Vagina (tissue), 2 donors: ENCODE data around the gene CASZ1. TPM values are rescaled to one million over a fixed set of nuclear protein-coding genes. Genes with fewer than 3 reads are reported as not detected.

Source experiments
- DNase-seq, 2 donors: peaks; one replicate each; pipeline ENCODE4 v3.0.0-alpha.2; 2017; ENCODE audit errors: extremely low spot score in 2 of 2
- H3K27ac ChIP-seq: fragments of 200-600 bp; sonication (generic); one replicate; pipeline ENCODE4 v1.5.1; 2019
- H3K27me3 ChIP-seq: fragments of 200-600 bp; sonication (generic); one replicate; pipeline ENCODE4 v1.5.1; 2019
- H3K36me3 ChIP-seq, 2 donors: fragments of 200-600 bp; sonication (generic); one replicate each; pipeline ENCODE4 v1.5.1; 2017 to 2019
- H3K4me1 ChIP-seq: fragments of 200-600 bp; sonication (generic); one replicate; pipeline ENCODE4 v1.5.1; 2019
- H3K4me3 ChIP-seq, 2 donors: fragments of 200-600 bp; sonication (generic); 1 replicate in 1 of 2; 2 replicates in 1 of 2; pipeline ENCODE4 v1.5.1; 2016 to 2019
- H3K9me3 ChIP-seq: fragments of 200-600 bp; sonication (generic); one replicate; pipeline ENCODE4 v1.5.1; 2019
- POLR2A ChIP-seq, 2 donors: fragments of 450-650 bp; IDR thresholded peaks; one replicate each; pipeline ENCODE4 v1.6.1; 2017; ENCODE audit warnings: antibody characterized with exemption in 2 of 2, mild to moderate bottlenecking in 2 of 2, moderate library complexity in 2 of 2
- POLR2AphosphoS5 ChIP-seq, 2 donors: sonication (generic); formaldehyde crosslinking; IDR thresholded peaks; one replicate each; pipeline ENCODE4 v1.9.0; 2017; ENCODE audit warnings: antibody characterized with exemption in 2 of 2, mild to moderate bottlenecking in 2 of 2, low read depth in 1 of 2; ENCODE audit not compliant: insufficient read depth in 1 of 2
- intact Hi-C: fragments of 100-400 bp; cut with DNase I; formaldehyde crosslinking; loops from one replicate; pipeline ENCODE4 v1.15.1; 2023
- total RNA-seq: library from RNA; depleted of rRNA; stranded (reverse); fragments of >200 nt; gene quantifications from one replicate; pipeline ENCODE4 v1.2.3, GENCODE V29; 2016
- TF ChIP-seq, protein P1 (sequence below), 3 experiments: fragments of 450-650 bp in 2 of 3; fragments of 200-600 bp in 1 of 3; sonication (generic) in 1 of 3; IDR thresholded peaks; one replicate each; pipeline ENCODE4 v1.5.1; 2017 to 2019; ENCODE audit warnings: antibody characterized with exemption in 3 of 3, mild to moderate bottlenecking in 2 of 3, moderate library complexity in 2 of 3

The CASZ1 gene
- total RNA-seq, 1 donor from 2014 or later, result 30.7 TPM

DNA sequence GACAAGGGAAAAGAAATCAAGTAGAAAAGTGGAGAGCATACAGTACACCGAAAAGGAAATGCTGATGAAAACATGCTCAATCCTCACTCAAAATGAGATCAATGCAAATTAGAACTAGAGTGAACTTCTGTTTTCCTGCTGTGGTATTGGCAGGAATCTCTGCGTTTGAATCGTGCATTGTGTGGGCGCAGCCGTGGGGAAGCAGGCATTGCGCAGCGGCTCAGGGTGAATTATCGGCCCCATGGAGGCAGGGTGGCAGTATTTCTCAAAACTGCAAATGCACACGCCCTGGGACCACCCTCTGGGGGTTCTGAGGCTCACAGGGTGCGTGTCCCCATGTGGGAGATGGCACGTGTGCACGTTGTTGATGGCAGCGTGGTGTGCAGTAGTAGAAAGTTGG, 181.1 kb downstream of the CASZ1 start:
- intact Hi-C loops, result no loop called here
- Histone ChIP-seq H3K36me3 (no peaks in the 10 kb centered on the region), H3K27ac (no peak overlapping the region), H3K4me1 (no peaks in the 10 kb centered on the region), H3K9me3 (no peaks in the 10 kb centered on the region), H3K27me3 (no peaks in the 10 kb centered on the region), H3K4me3 (no peak overlapping the region)
- TF ChIP-seq POLR2AphosphoS5 (IDR thresholded peaks at IDR 0.05; ENCODE audit: insufficient read depth in 1 of 2, low read depth in 1 of 2) (no peak), POLR2A (IDR thresholded peaks at IDR 0.05) (no peak)
- TF ChIP-seq, protein P1, sequence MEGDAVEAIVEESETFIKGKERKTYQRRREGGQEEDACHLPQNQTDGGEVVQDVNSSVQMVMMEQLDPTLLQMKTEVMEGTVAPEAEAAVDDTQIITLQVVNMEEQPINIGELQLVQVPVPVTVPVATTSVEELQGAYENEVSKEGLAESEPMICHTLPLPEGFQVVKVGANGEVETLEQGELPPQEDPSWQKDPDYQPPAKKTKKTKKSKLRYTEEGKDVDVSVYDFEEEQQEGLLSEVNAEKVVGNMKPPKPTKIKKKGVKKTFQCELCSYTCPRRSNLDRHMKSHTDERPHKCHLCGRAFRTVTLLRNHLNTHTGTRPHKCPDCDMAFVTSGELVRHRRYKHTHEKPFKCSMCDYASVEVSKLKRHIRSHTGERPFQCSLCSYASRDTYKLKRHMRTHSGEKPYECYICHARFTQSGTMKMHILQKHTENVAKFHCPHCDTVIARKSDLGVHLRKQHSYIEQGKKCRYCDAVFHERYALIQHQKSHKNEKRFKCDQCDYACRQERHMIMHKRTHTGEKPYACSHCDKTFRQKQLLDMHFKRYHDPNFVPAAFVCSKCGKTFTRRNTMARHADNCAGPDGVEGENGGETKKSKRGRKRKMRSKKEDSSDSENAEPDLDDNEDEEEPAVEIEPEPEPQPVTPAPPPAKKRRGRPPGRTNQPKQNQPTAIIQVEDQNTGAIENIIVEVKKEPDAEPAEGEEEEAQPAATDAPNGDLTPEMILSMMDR (IDR thresholded peaks at IDR 0.05), result no peak
- DNase-seq, result no peak

DNA sequence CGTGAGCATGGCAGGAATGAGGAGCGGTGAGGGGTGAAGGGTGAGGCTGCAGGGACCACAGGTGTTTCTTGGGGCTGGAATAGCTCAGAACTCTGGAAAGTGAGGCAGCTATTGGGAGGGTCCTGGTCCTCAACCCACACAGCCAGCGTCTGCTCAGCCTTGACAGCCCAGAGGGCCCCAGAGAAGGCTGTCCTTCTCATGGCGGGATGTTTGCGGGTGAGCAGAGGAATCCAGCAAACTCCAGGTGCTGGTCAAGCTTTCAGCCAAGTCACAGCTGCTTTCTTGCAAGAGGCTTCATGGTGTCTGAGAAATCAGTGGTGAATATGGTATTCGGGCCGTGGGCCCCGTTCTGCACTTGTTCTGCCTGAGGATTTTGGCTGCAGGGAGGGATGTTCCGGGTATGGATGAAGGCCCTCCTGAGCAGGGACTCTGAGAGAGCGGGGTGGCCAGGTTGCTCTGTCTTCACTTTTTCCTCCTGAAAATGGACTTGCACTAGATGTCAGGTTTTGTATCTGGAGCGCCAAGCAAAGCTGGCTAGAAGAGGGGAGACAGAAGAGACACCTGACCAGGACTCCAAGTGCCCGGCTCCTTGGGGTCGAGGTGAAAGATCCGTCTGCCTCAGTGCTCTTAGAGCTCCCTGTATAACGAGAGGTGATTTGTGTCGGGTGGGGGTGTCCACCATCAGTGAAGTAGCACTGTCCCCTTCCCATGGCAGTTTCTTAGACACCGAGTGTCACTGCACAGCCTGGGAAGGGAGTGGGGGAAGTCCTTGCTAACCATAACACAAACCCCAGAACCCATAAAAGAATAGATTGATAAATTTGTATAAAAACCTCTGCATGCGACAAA, 181.8 kb downstream of the CASZ1 start:
- DNase-seq, result no peak
- TF ChIP-seq, protein P1 (IDR thresholded peaks at IDR 0.05), result no peak
- TF ChIP-seq POLR2AphosphoS5 (IDR thresholded peaks at IDR 0.05; ENCODE audit: insufficient read depth in 1 of 2, low read depth in 1 of 2), result no peak
- TF ChIP-seq POLR2A (IDR thresholded peaks at IDR 0.05), result no peak
- Histone ChIP-seq H3K27ac (no peak overlapping the region), H3K9me3 (no peaks in the 10 kb centered on the region), H3K27me3 (no peaks in the 10 kb centered on the region), H3K36me3 (no peaks in the 10 kb centered on the region), H3K4me3 (no peak overlapping the region), H3K4me1 (no peaks in the 10 kb centered on the region)
- intact Hi-C loops, result no loop called here

DNA sequence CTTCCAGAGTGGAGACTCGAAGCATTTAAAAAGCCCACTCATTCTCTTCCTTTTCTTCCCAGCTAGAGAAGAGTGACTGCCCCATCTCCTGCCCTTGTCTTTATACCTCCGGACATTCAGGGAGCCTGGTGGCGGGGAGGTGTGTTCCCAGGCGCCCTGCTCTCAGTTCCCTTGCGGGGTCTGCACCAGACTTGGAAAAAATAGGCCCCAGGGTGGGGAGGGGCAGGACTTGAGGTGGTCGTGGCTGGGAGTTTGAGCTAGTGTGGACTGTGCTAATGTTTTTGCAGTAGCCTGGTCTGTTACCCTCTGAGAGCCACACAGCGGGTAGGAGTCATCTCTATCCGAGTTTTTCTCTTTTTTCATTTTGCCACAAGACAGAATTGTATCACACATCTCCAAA, 182.6 kb downstream of the CASZ1 start:
- H3K36me3 ChIP-seq, result no peaks in the 10 kb centered on the region
- no peaks in the 10 kb centered on the region for H3K9me3 ChIP-seq
- no peak overlapping the region for H3K4me3 ChIP-seq
- no peaks in the 10 kb centered on the region for H3K4me1 ChIP-seq
- intact Hi-C loops, result no loop called here
- no peak overlapping the region for H3K27ac ChIP-seq
- TF ChIP-seq, protein P1 (IDR thresholded peaks at IDR 0.05), result no peak
- TF ChIP-seq POLR2A (IDR thresholded peaks at IDR 0.05) (no peak), POLR2AphosphoS5 (IDR thresholded peaks at IDR 0.05; ENCODE audit: insufficient read depth in 1 of 2, low read depth in 1 of 2) (no peak)
- DNase-seq, result no peak
- H3K27me3 ChIP-seq, result no peaks in the 10 kb centered on the region

DNA sequence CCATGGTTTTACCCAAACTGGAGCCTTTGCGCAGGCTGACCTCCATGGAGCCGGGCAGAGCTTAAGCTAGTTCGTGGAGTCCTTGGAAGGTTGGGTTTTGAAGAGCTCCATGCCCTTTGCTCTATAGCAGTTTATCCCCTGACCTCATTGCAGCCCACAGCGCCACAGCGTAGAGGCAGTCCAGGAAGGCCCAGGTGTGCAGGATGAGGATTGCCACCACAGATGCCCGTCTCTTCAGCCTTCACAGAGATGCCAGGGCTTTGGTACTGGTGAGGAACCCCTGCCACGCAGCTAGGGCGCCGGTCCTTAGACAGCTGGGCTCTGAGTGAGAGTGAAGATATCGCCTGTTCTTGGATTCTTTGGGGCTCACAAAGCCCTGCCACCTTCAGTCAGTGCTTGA, 183.1 kb downstream of the CASZ1 start:
- Histone ChIP-seq H3K36me3 (no peaks in the 10 kb centered on the region), H3K4me1 (no peaks in the 10 kb centered on the region), H3K27ac (no peak overlapping the region), H3K4me3 (no peak overlapping the region), H3K27me3 (no peaks in the 10 kb centered on the region), H3K9me3 (no peaks in the 10 kb centered on the region)
- TF ChIP-seq, protein P1 (IDR thresholded peaks at IDR 0.05), result no peak
- TF ChIP-seq POLR2AphosphoS5 (IDR thresholded peaks at IDR 0.05; ENCODE audit: insufficient read depth in 1 of 2, low read depth in 1 of 2), result no peak
- TF ChIP-seq POLR2A (IDR thresholded peaks at IDR 0.05), result no peak
- intact Hi-C loops, result no loop called here
- DNase-seq, result no peak

DNA sequence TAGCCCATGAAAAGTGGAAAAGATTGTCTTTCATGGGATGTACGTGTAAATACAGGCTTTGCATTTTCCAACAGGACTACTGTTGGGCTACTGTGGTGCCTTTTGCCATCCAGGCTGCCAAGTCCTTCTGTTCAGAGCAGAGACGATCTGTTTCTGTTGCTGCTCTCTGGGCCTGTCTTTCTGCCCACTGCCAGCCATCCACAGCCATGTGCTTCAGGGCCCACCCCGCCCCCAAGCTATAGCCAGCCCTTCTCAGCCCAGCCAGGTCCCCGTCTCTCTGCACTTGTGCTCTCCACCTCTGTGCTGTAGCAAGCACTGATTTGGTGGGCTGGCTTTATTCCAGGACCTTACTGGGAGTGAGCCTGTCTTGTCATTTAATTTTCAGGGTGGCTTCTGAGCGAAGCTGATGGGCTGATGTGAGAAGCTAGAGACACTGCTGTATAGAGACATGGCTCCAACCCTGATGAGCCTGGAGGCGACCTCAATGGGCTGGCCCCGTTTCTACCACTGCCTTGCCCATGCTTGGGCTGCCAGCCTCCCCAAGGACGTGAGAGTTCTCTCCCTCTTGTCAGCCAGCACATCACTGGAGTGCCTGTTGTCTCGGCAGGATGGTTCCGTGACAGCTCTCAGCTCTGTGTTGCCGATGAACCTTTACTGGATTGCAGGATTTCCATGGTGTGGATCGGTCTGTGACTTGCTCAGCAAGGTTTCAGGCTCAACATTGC, 183.8 kb downstream of the CASZ1 start:
- no peak overlapping the region for H3K4me3 ChIP-seq
- intact Hi-C loops, result no loop called here
- no peaks in the 10 kb centered on the region for H3K9me3 ChIP-seq
- no peak overlapping the region for H3K27ac ChIP-seq
- H3K36me3 ChIP-seq, result no peaks in the 10 kb centered on the region
- no peak for DNase-seq
- TF ChIP-seq, protein P1 (IDR thresholded peaks at IDR 0.05), result no peak
- TF ChIP-seq POLR2AphosphoS5 (IDR thresholded peaks at IDR 0.05; ENCODE audit: insufficient read depth in 1 of 2, low read depth in 1 of 2), result no peak
- no peak for TF ChIP-seq POLR2A (IDR thresholded peaks at IDR 0.05)
- no peaks in the 10 kb centered on the region for H3K4me1 ChIP-seq
- H3K27me3 ChIP-seq, result no peaks in the 10 kb centered on the region
